Suprapubic skin (tissue), 4 donors: ENCODE data around the gene HOXA4. TPM values are rescaled to one million over a fixed set of nuclear protein-coding genes. Genes with fewer than 3 reads are reported as not detected.
A peak's percentile ranks its signal among the peaks of the same experiment; 100 is the strongest.

Experiments used
- DNase-seq, 2 donors: peaks; one replicate each; pipeline ENCODE4 v3.0.0-alpha.2; 2019; ENCODE audit warnings: low spot score in 2 of 2
- H3K27ac ChIP-seq: fragments of 200-600 bp; sonication (generic); one replicate; pipeline ENCODE4 v1.5.1; 2019
- H3K27me3 ChIP-seq: fragments of 200-600 bp; sonication (generic); one replicate; pipeline ENCODE4 v1.5.1; 2019
- H3K36me3 ChIP-seq: fragments of 200-600 bp; sonication (generic); one replicate; pipeline ENCODE4 v1.5.1; 2019
- H3K4me1 ChIP-seq: fragments of 200-600 bp; sonication (generic); one replicate; pipeline ENCODE4 v1.5.1; 2019
- H3K4me3 ChIP-seq: fragments of 200-600 bp; sonication (generic); one replicate; pipeline ENCODE4 v1.5.1; 2019; ENCODE audit warnings: mild to moderate bottlenecking
- H3K9me3 ChIP-seq: fragments of 200-600 bp; sonication (generic); one replicate; pipeline ENCODE4 v1.5.1; 2019
- CTCF ChIP-seq, 2 donors: fragments of 200-600 bp in 1 of 2; fragments of 450-650 bp in 1 of 2; sonication (generic) in 1 of 2; IDR thresholded peaks; one replicate each; pipeline ENCODE4 v1.5.1; 2016 to 2019; ENCODE audit warnings: antibody characterized with exemption in 2 of 2, mild to moderate bottlenecking in 1 of 2, moderate library complexity in 1 of 2
- EP300 ChIP-seq: sonication (generic); formaldehyde crosslinking; IDR thresholded peaks from one replicate; pipeline ENCODE4 v1.6.1; 2017; ENCODE audit warnings: antibody characterized with exemption
- POLR2A ChIP-seq, 2 donors: fragments of 450-650 bp; IDR thresholded peaks; one replicate each; pipeline ENCODE4 v1.6.1; 2017; ENCODE audit warnings: antibody characterized with exemption in 2 of 2, mild to moderate bottlenecking in 2 of 2, moderate library complexity in 2 of 2
- POLR2AphosphoS5 ChIP-seq, 3 donors: sonication (generic); formaldehyde crosslinking; IDR thresholded peaks; one replicate each; pipeline ENCODE4 v1.6.1; 2017; ENCODE audit warnings: antibody characterized with exemption in 3 of 3
- WGBS: methylation state at CpG from one replicate; pipeline ENCODE4 v1.1.5; 2018; 5-methylcytosine and 5-hydroxymethylcytosine counted together
- total RNA-seq, 4 donors: library from RNA; depleted of rRNA; stranded (reverse); fragments of >200 nt; gene quantifications; one replicate each; pipeline ENCODE4 v1.1.0, GENCODE V29; 2016

HOXA4 gene
- total RNA-seq, 4 donors from 2014 or later = 1.8 to 4.7 (median 2.5) TPM

GRCh38 chr7:27137640-27138315, 7.2 kb upstream of the HOXA4 start:
- no peak overlapping the region for H3K4me3 ChIP-seq

GRCh38 chr7:27134392-27134791, 3.8 kb upstream of the HOXA4 start:
- H3K4me3 ChIP-seq = no peak overlapping the region
- no peaks in the 10 kb centered on the region for H3K9me3 ChIP-seq
- peak in 1 of 2 donors; percentile 67 for DNase-seq
- H3K4me1 ChIP-seq = peaks cover 57% of the 10 kb centered on the region
- H3K36me3 ChIP-seq = no peaks in the 10 kb centered on the region
- no peak for TF ChIP-seq CTCF (IDR thresholded peaks at IDR 0.05)
- no peak for TF ChIP-seq EP300
- TF ChIP-seq POLR2A (IDR thresholded peaks at IDR 0.05) = no peak
- peak in 1 of 3 donors; percentile 73 for TF ChIP-seq POLR2AphosphoS5 (IDR thresholded peaks at IDR 0.05)
- WGBS = 26% methylated on average over 2 of the region's 2 CpGs
- no peak overlapping the region for H3K27ac ChIP-seq
- no peaks in the 10 kb centered on the region for H3K27me3 ChIP-seq

More at GRCh38 chr7:27137640-27138315, 7.2 kb upstream of the HOXA4 start:
- Histone ChIP-seq H3K4me1 (peaks cover 49% of the 10 kb centered on the region), H3K9me3 (no peaks in the 10 kb centered on the region), H3K27me3 (no peaks in the 10 kb centered on the region), H3K27ac (peak overlapping the region; percentile 52), H3K36me3 (no peaks in the 10 kb centered on the region)
- no peak for DNase-seq
- 74% methylated on average over 2 of the region's 2 CpGs for WGBS
- no peak for TF ChIP-seq POLR2A (IDR thresholded peaks at IDR 0.05)
- no peak for TF ChIP-seq POLR2AphosphoS5 (IDR thresholded peaks at IDR 0.05)
- TF ChIP-seq EP300 = no peak
- TF ChIP-seq CTCF (IDR thresholded peaks at IDR 0.05) = no peak

GRCh38 chr7:27133409-27134231, 3.1 kb upstream of the HOXA4 start:
- Histone ChIP-seq H3K27me3 (no peaks in the 10 kb centered on the region), H3K36me3 (no peaks in the 10 kb centered on the region), H3K4me3 (no peak overlapping the region), H3K4me1 (peaks cover 57% of the 10 kb centered on the region), H3K27ac (no peak overlapping the region), H3K9me3 (no peaks in the 10 kb centered on the region)
- no peak for TF ChIP-seq EP300
- no peak for TF ChIP-seq POLR2A (IDR thresholded peaks at IDR 0.05)
- TF ChIP-seq CTCF (IDR thresholded peaks at IDR 0.05) = no peak
- TF ChIP-seq POLR2AphosphoS5 (IDR thresholded peaks at IDR 0.05) = no peak
- WGBS = 73% methylated on average over 18 of the region's 18 CpGs
- no peak for DNase-seq

- Histone ChIP-seq H3K4me3 (no peak overlapping the region), H3K4me1 (peaks cover 51% of the 10 kb centered on the region), H3K27me3 (no peaks in the 10 kb centered on the region), H3K27ac (no peak overlapping the region), H3K9me3 (no peaks in the 10 kb centered on the region), H3K36me3 (no peaks in the 10 kb centered on the region)
- WGBS = 65% methylated on average over 6 of the region's 6 CpGs
- no peak for DNase-seq
- TF ChIP-seq CTCF (IDR thresholded peaks at IDR 0.05) (no peak), POLR2AphosphoS5 (IDR thresholded peaks at IDR 0.05) (no peak), POLR2A (IDR thresholded peaks at IDR 0.05) (no peak), EP300 (no peak)
Measured at GRCh38 chr7:27132978-27133377, 2.4 kb upstream of the HOXA4 start.

- Histone ChIP-seq H3K4me3 (no peak overlapping the region), H3K27ac (no peak overlapping the region), H3K36me3 (no peaks in the 10 kb centered on the region), H3K4me1 (peaks cover 46% of the 10 kb centered on the region), H3K9me3 (no peaks in the 10 kb centered on the region), H3K27me3 (no peaks in the 10 kb centered on the region)
- WGBS = 75% methylated on average over 2 of the region's 2 CpGs
- TF ChIP-seq CTCF (IDR thresholded peaks at IDR 0.05) = no peak
- no peak for TF ChIP-seq POLR2A (IDR thresholded peaks at IDR 0.05)
- TF ChIP-seq EP300 = no peak
- no peak for TF ChIP-seq POLR2AphosphoS5 (IDR thresholded peaks at IDR 0.05)
- DNase-seq = no peak
Measured at GRCh38 chr7:27132214-27132613, 1.7 kb upstream of the HOXA4 start.
